ENCODE measurements around the gene LAMC1.
"Not testable (repeated sequence)": the region's sequence is repeated elsewhere in the genome, so short reads cannot be mapped to it uniquely, and the experiment has no call there.

The LAMC1 gene

GRCh38 chr1:183043872-183044854 lies 20.9 kb downstream of the LAMC1 start:
- no peak for DNase-seq (ENCODE audit: low spot score)

DNA sequence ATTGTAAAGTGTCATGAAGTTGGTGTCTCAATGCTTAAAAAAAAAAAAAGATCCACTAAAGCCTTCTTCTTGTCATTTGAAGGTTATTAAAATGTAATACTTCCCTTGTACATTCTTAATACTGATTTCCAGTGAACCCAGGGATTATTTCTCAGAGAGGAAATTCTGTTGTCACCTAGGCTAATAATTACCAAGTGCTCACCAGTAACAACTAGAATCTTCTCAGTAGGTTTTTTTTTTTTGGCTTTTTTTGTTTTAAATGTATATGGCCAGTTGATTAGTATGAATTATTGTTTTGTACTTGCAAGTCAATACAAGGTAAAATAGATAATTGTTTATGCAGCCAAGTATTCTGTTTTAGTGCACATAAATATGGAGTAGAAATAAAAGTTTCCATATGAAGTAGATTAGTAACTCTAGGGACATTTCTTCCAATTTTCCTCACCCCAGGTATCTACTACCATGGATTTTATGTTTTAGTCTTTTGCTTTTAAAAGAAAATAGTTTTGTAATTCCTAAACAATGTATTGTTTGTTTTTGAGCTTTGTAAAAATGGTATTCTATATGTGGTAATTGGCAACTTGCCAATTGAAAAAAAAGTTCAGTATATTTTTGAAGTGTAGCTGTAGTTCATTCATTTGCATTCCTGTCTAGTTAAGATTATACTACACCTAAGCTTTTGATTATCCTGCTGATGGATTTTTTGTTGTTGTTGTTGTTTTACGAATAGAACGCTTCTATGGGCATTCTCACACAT lies 21.9 kb downstream of the LAMC1 start:
- DNase-seq (ENCODE audit: low spot score) = no peak

- no peak for DNase-seq (ENCODE audit: low spot score)
These were observed 25.2 kb downstream of the LAMC1 start for GRCh38 chr1:183048087-183049085.

- no peak for DNase-seq (ENCODE audit: low spot score)
These were observed 28.3 kb downstream of the LAMC1 start for GRCh38 chr1:183051546-183051945.

- DNase-seq (ENCODE audit: low spot score) = no peak
These were observed 29.6 kb downstream of the LAMC1 start for GRCh38 chr1:183052861-183053260.

DNA sequence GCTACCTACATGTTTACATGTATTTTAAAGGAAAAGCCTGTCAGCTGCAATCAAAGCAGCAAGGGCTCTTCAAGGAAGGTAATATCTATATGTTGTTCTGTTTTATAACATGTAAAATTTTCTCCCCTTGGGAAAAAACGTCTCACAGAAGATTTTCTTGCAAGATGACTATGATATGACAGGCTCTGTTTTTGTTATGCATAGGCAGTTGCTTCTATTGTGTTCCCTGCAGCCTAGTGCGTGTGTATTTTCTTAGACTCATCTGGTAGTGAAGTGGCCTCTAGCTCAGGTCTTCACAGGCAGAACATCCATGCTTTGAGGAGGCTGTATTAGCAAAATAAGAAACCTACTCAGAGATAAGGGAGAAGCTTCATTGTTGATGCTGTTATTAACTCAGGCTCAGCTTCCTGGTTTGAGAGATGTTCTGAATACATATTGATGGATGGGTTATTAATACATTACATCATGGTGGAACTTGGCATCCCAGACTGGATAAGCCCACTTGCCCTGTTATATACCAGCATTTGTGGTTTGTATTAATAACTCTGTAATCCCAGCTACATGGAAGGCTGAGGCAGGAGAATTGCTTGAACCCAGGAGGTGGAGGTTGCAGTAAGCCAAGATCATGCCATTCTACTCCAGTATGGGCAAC lies 35.8 kb downstream of the LAMC1 start:
- no peak for DNase-seq (ENCODE audit: low spot score)

DNA sequence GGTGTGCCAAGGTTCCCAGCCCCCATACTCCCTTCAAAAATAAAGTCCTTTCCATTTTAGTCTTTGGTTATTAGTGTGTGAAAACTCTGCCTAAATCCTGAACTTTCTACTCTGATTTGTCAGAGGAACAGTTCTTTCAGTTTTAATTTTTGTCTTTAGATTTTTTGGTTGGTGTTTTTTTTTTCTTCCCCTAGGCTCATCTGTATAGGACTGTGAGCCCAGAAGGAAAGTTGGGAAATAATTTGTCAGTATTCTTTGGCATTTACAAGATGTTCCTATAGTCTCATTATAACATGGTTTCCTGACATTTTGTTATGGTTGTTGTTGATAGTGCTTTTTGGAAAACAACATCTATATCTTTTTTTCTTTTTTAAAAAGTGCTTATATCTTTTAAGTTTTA lies 38.0 kb downstream of the LAMC1 start:
- no peak for DNase-seq (ENCODE audit: low spot score)

DNA sequence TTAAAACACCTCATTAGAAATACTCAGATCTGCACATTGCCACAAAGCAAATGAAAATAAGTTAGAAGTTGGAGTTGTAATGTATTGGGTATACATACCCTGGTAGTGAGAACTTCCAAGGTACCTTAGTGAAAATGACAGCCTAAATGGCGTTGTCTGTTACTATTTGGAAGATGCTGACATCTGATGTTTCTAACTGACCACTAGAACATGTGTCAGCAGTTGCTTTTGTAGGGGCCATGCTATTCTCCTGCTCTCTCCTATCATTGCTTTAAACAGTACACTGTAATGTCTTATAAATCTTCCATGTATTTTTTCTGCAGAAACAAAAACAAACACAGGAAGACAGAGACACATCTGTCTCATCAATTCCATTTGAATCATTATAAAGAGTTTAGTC lies 40.1 kb downstream of the LAMC1 start:
- no peak for DNase-seq (ENCODE audit: low spot score)

- DNase-seq (ENCODE audit: low spot score) = no peak
These were observed 42.0 kb downstream of the LAMC1 start for GRCh38 chr1:183065168-183065706.

- not testable (repeated sequence) for DNase-seq (ENCODE audit: low spot score)
These were observed 43.2 kb downstream of the LAMC1 start for GRCh38 chr1:183066432-183066831.

- no peak for DNase-seq (ENCODE audit: low spot score)
These were observed 46.5 kb downstream of the LAMC1 start for GRCh38 chr1:183069562-183070216.

GRCh38 chr1:183070234-183070922 lies 47.2 kb downstream of the LAMC1 start:
- DNase-seq (ENCODE audit: low spot score) = no peak

- DNase-seq (ENCODE audit: low spot score) = no peak
These were observed 47.9 kb downstream of the LAMC1 start for GRCh38 chr1:183070923-183071618.

- not testable (repeated sequence) for DNase-seq (ENCODE audit: low spot score)
These were observed 49.4 kb downstream of the LAMC1 start for GRCh38 chr1:183072595-183072994.

GRCh38 chr1:183073320-183073719 lies 50.1 kb downstream of the LAMC1 start:
- DNase-seq (ENCODE audit: low spot score) = no peak

- DNase-seq (ENCODE audit: low spot score) = no peak
These were observed 51.0 kb downstream of the LAMC1 start for GRCh38 chr1:183074215-183074614.

GRCh38 chr1:183075861-183076260 lies 52.6 kb downstream of the LAMC1 start:
- DNase-seq (ENCODE audit: low spot score) = no peak

GRCh38 chr1:183077097-183077496 lies 53.9 kb downstream of the LAMC1 start:
- no peak for DNase-seq (ENCODE audit: low spot score)

GRCh38 chr1:183079712-183080388 lies 56.6 kb downstream of the LAMC1 start:
- no peak for DNase-seq (ENCODE audit: low spot score)
